Fibroblast of peridontal ligament (primary cell): ENCODE results near the gene JMJD6.
"Not testable (repeated sequence)": the region's sequence is repeated elsewhere in the genome, so short reads cannot be mapped to it uniquely, and the experiment has no call there.

Source experiments
- DNase-seq: peaks from one replicate; pipeline ENCODE4 v3.0.0-alpha.2; 2010; ENCODE audit errors: extremely low read depth

Gene JMJD6

GRCh38 chr17:76736349-76737081 is 10.1 kb upstream of the JMJD6 start:
- DNase-seq = peak; percentile 70

GRCh38 chr17:76735586-76736348 is 9.4 kb upstream of the JMJD6 start:
- no peak for DNase-seq

- peak; percentile 63 for DNase-seq
Observed at GRCh38 chr17:76735006-76735405, 8.6 kb upstream of the JMJD6 start.

- no peak for DNase-seq
Observed at GRCh38 chr17:76734080-76734840, 7.9 kb upstream of the JMJD6 start.

GRCh38 chr17:76733618-76733957 is 7.2 kb upstream of the JMJD6 start:
- no peak for DNase-seq

- DNase-seq = peak; percentile 47
Observed at GRCh38 chr17:76732734-76733617, 6.6 kb upstream of the JMJD6 start.

GRCh38 chr17:76731800-76732733 is 5.7 kb upstream of the JMJD6 start:
- not testable (repeated sequence) for DNase-seq

- DNase-seq = peak; percentile 55
Observed at GRCh38 chr17:76727745-76728456, 1.5 kb upstream of the JMJD6 start.

GRCh38 chr17:76726776-76727718 is 641 bp upstream of the JMJD6 start, which contains the start of gene METTL23:
Gene METTL23, plus strand, starts transcription at chr17:76726839. Its CDS starts 2,872 bp downstream, at chr17:76729711.
- DNase-seq = peak; percentile 72

GRCh38 chr17:76725580-76726230 is 701 bp downstream of the JMJD6 start:
- DNase-seq = peak; percentile 67

GRCh38 chr17:76723812-76724211 is 2.6 kb downstream of the JMJD6 start:
- DNase-seq = no peak

- DNase-seq = not testable (repeated sequence)
Observed at GRCh38 chr17:76722977-76723376, 3.4 kb downstream of the JMJD6 start.

- DNase-seq = no peak
Observed at GRCh38 chr17:76722279-76722678, 4.1 kb downstream of the JMJD6 start.

GRCh38 chr17:76721463-76721862 is 4.9 kb downstream of the JMJD6 start:
- no peak for DNase-seq

- DNase-seq = no peak
Observed at GRCh38 chr17:76720941-76721340, 5.5 kb downstream of the JMJD6 start.

GRCh38 chr17:76720211-76720610 is 6.2 kb downstream of the JMJD6 start:
- no peak for DNase-seq

- DNase-seq = no peak
Observed at GRCh38 chr17:76718516-76718915, 7.9 kb downstream of the JMJD6 start.

GRCh38 chr17:76716839-76717215 is 9.6 kb downstream of the JMJD6 start:
- DNase-seq = peak; percentile 96
